IMR-90 (cell line): ENCODE data around the gene IFI44L. TPM values are rescaled to one million over a fixed set of nuclear protein-coding genes. Genes with fewer than 3 reads are reported as not detected.
A peak's percentile ranks its signal among the peaks of the same experiment; 100 is the strongest.

Source experiments
- ATAC-seq: fragments of 200-7000 bp; cut with Tn5 transposase; 2 replicates; pipeline ENCODE4 v1.9.1; 2020; ENCODE audit warnings: low read depth, mild to moderate bottlenecking, moderate library complexity
- BruUV-seq: library from RNA; stranded (reverse); fragments of 400-500 nt; replicated peaks from 2 replicates; lab custom pipeline; 2021; lab: Mats Ljungman, UMichigan
- CTCF ChIA-PET: fragments of 300-600 bp; formaldehyde crosslinking; extraction: SDS; loops from one replicate; lab custom pipeline; 2021; ENCODE audit warnings: antibody characterized with exemption; lab: Yijun Ruan, JAX
- POLR2A ChIA-PET: fragments of 300-600 bp; sonication (Branson Sonifier 250); formaldehyde crosslinking; loops from one replicate; lab custom pipeline; 2022; ENCODE audit warnings: antibody characterized with exemption; ENCODE audit not compliant: unreplicated experiment; lab: Charles Lee
- DNase-seq: peaks from one replicate; pipeline ENCODE4 v3.0.0; 2013
- H2AFZ ChIP-seq: replicated peaks from 2 replicates; pipeline ENCODE3; 2013; ENCODE audit warnings: low read length, mild to moderate bottlenecking; ENCODE audit not compliant: poor library complexity
- H2AK5ac ChIP-seq: 2 replicates; pipeline ENCODE4 v1.6.1; 2013; ENCODE audit warnings: low read depth, low read length, inconsistent platforms
- H2AK9ac ChIP-seq: replicated peaks from 2 replicates; pipeline ENCODE3; 2013; ENCODE audit warnings: mild to moderate bottlenecking, low read depth, low read length, moderate library complexity; ENCODE audit not compliant: poor library complexity
- H2BK120ac ChIP-seq: 2 replicates; pipeline ENCODE4 v1.6.1; 2013; ENCODE audit warnings: low read depth, low read length, inconsistent platforms
- H2BK15ac ChIP-seq: 3 replicates; pipeline ENCODE4 v1.6.1; 2013; ENCODE audit warnings: low read depth, low read length, inconsistent platforms
- H2BK20ac ChIP-seq: 2 replicates; pipeline ENCODE4 v1.6.1; 2013; ENCODE audit warnings: low read depth, mild to moderate bottlenecking, inconsistent platforms, low read length, moderate library complexity
- H2BK5ac ChIP-seq: 2 replicates; pipeline ENCODE4 v1.6.1; 2013; ENCODE audit warnings: mild to moderate bottlenecking, low read depth, low read length, inconsistent platforms; ENCODE audit not compliant: poor library complexity, severe bottlenecking
- H3K14ac ChIP-seq: replicated peaks from 2 replicates; pipeline ENCODE4 v1.6.1; 2013; ENCODE audit warnings: low read depth, low read length, inconsistent platforms
- H3K18ac ChIP-seq: 2 replicates; pipeline ENCODE4 v1.6.1; 2013; ENCODE audit warnings: low read depth, low read length, control low read depth
- H3K23ac ChIP-seq: 2 replicates; pipeline ENCODE4 v1.6.1; 2013; ENCODE audit warnings: low read depth, low read length, inconsistent platforms
- H3K27ac ChIP-seq: 2 replicates; pipeline ENCODE4 v1.5.1; 2013; ENCODE audit warnings: mild to moderate bottlenecking, control low read depth, low read length; ENCODE audit not compliant: insufficient read depth
- H3K27me3 ChIP-seq: 2 replicates; pipeline ENCODE4 v1.6.1; 2013; ENCODE audit warnings: low read length; ENCODE audit not compliant: control insufficient read depth, insufficient read depth
- H3K36me3 ChIP-seq: 2 replicates; pipeline ENCODE4 v1.6.1; 2013; ENCODE audit warnings: low read length, mixed read lengths; ENCODE audit not compliant: control insufficient read depth, insufficient read depth
- H3K4ac ChIP-seq: 2 replicates; pipeline ENCODE4 v1.6.1; 2013; ENCODE audit warnings: low read depth, low read length, inconsistent platforms
- H3K4me1 ChIP-seq: 2 replicates; pipeline ENCODE4 v1.6.1; 2013; ENCODE audit warnings: low read length, mixed read lengths; ENCODE audit not compliant: control insufficient read depth, insufficient read depth
- H3K4me2 ChIP-seq: 2 replicates; pipeline ENCODE4 v1.6.1; 2013; ENCODE audit warnings: low read depth, mild to moderate bottlenecking, control low read depth, low read length, moderate library complexity
- H3K4me3 ChIP-seq: 2 replicates; pipeline ENCODE4 v1.5.1; 2013; ENCODE audit warnings: low read depth, mild to moderate bottlenecking, control low read depth, low read length, moderate library complexity; ENCODE audit not compliant: insufficient read depth
- H3K56ac ChIP-seq: 2 replicates; pipeline ENCODE4 v1.6.1; 2013; ENCODE audit warnings: low read length, inconsistent platforms; ENCODE audit not compliant: insufficient read depth; ENCODE audit errors: extremely low read depth
- H3K79me1 ChIP-seq, 2 experiments: 2 replicates each; pipeline ENCODE4 v1.6.1; 2013; ENCODE audit warnings: low read length in 2 of 2, inconsistent platforms in 1 of 2, low read depth in 1 of 2
- H3K9ac ChIP-seq: 2 replicates; pipeline ENCODE4 v1.6.1; 2013; ENCODE audit warnings: low read depth, low read length, control low read depth
- H3K9me1 ChIP-seq: 2 replicates; pipeline ENCODE4 v1.6.1; 2013; ENCODE audit warnings: low read length, inconsistent platforms; ENCODE audit not compliant: insufficient read depth
- H3K9me3 ChIP-seq: 2 replicates; pipeline ENCODE4 v1.6.1; 2013; ENCODE audit warnings: low read length; ENCODE audit not compliant: control insufficient read depth, insufficient read depth
- H4K20me1 ChIP-seq: 2 replicates; pipeline ENCODE4 v1.6.1; 2013; ENCODE audit warnings: low read length, inconsistent platforms; ENCODE audit not compliant: insufficient read depth
- H4K5ac ChIP-seq: 2 replicates; pipeline ENCODE4 v1.6.1; 2013; ENCODE audit warnings: mild to moderate bottlenecking, low read depth, low read length, control low read depth
- H4K8ac ChIP-seq, 2 experiments: 2 replicates each; pipeline ENCODE4 v1.6.1; 2013; ENCODE audit warnings: low read depth in 2 of 2, low read length in 2 of 2, control low read depth in 1 of 2, inconsistent platforms in 1 of 2
- H4K91ac ChIP-seq: 2 replicates; pipeline ENCODE4 v1.6.1; 2013; ENCODE audit warnings: low read depth, low read length, inconsistent platforms; ENCODE audit not compliant: insufficient read depth
- BHLHE40 ChIP-seq: fragments of 150-350 bp; IDR thresholded peaks from 2 replicates; pipeline ENCODE4 v1.6.1; 2016; ENCODE audit warnings: mild to moderate bottlenecking, low read depth, low read length
- WGBS, 2 experiments: methylation state at CpG; one replicate each; pipeline versions ENCODE4 v1.1.5 to v1.1.7; 2013; ENCODE audit warnings: missing lambda C conversion rate in 2 of 2; ENCODE audit not compliant: insufficient read length in 1 of 2; ENCODE audit errors: extremely low coverage in 2 of 2; 5-methylcytosine and 5-hydroxymethylcytosine counted together
- dilution Hi-C: fragments of 300-500 bp; cut with HindIII; formaldehyde crosslinking; loops from one replicate; pipeline ENCODE4 v1.14.3; 2018; ENCODE audit warnings: low sequenced_read_pairs; ENCODE audit not compliant: unreplicated experiment
- in situ Hi-C: fragments of 300-500 bp; cut with MboI; formaldehyde crosslinking; loops from 3 replicates; pipeline ENCODE4 v1.14.3; 2019; ENCODE audit warnings: low sequenced_read_pairs, inconsistent platforms, mixed read lengths
- intact Hi-C: fragments of 100-400 bp; cut with micrococcal nuclease; formaldehyde crosslinking; loops from 2 replicates; pipeline ENCODE4 v1.10.0; 2022
- polyA plus RNA-seq, 3 experiments: library from polyadenylated mRNA; depleted of rRNA; stranded (reverse); fragments of >200 nt; gene quantifications; 2 replicates each; pipeline ENCODE4 v1.2.3, GENCODE V29; 2012; ENCODE audit warnings: low replicate concordance in 1 of 3
- total RNA-seq: library from RNA; depleted of rRNA; stranded (reverse); fragments of >200 nt; gene quantifications from 2 replicates; pipeline ENCODE4 v1.2.3, GENCODE V29; 2012
- TF ChIP-seq, protein P1 (sequence below): conservative IDR thresholded peaks from 2 replicates; pipeline ENCODE4 v1.5.1; 2012; ENCODE audit warnings: mild to moderate bottlenecking, low read depth, low read length, improper control_type of control experiment

IFI44L gene
- total and polyA plus RNA-seq, 2 of the 4 experiments (the other 2 are of a cell fraction), result 0.18 to 0.19 TPM

DNA sequence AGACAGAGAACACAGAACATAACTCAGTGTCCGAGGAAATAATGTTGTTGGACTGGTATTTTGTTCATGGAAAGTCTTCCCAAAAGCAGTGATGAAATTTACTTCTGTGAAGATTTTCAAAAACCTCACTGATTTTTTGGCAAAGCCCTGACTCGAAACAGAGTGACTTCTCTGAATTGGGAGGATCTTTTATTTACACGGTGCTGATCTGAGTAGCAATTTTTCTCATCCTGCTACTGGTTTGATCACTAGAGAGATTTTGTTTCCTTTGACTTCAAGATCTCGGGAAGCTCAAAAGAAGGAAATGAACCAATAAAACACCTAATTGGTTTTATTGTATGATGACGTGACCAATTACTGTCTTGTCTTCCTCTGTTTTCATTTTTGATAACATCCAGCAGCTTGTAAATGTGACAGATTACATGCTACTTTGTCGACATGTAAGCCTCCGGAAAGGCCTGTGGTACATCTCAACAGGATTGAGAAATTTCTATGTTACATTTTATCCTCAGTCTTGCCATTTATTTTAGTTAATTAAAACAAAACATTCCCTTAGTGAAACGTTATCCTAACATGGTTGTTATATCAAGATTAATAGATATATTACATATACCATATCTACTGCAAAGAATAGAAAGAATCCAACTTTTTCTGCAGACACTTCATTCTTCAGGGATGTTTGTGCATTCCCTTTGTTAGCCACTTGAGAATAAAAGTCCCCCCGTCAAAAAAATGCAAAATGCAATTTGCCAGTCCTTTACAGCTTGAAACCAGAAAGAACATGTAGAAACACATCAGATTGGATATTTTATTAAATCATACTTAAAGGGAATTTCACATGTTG lies 42.8 kb upstream of the IFI44L start:
- H3K23ac ChIP-seq, result no peak overlapping the region; the same call in 1 of the 2 replicates
- no peaks in the 10 kb centered on the region for H3K9me3 ChIP-seq
- no peak overlapping the region for H2AK5ac ChIP-seq
- H3K4ac ChIP-seq, result no peak overlapping the region
- dilution Hi-C loops, result no loop called here
- no peak overlapping the region for H4K91ac ChIP-seq
- no peak overlapping the region for H3K9ac ChIP-seq
- no peaks in the 10 kb centered on the region for H3K79me1 ChIP-seq
- H3K56ac ChIP-seq, result no peak overlapping the region
- peak overlapping the region; percentile 82 for H3K18ac ChIP-seq
- peak overlapping the region; percentile 57; the same call in 1 of the 2 replicates for H2BK120ac ChIP-seq
- H2BK20ac ChIP-seq, result 0 out of 2 replicates have a peak overlapping the region, but pooled peaks have one; percentile 0
- H3K4me2 ChIP-seq, result peak overlapping the region; percentile 97
- no peak overlapping the region for H2AFZ ChIP-seq
- no peak overlapping the region for H2BK15ac ChIP-seq
- H3K36me3 ChIP-seq, result no peaks in the 10 kb centered on the region
- intact Hi-C loops, result no loop called here
- H2BK5ac ChIP-seq, result peak overlapping the region; percentile 31
- in situ Hi-C loops, result no loop called here
- ATAC-seq (0 out of 2 replicates have a peak, but pooled peaks have one; percentile 24), DNase-seq (peak; percentile 25)
- no peaks in the 10 kb centered on the region for H3K9me1 ChIP-seq
- peak overlapping the region; percentile 42; the same call in 1 of the 2 replicates for H4K5ac ChIP-seq
- H3K27ac ChIP-seq, result no peak overlapping the region
- no peaks in the 10 kb centered on the region for H3K27me3 ChIP-seq
- no TSS peak for BruUV-seq
- peak overlapping the region in 1 of 2 experiments; percentile 5; a peak in 1 of 4 replicates for H4K8ac ChIP-seq
- no peak for TF ChIP-seq BHLHE40
- TF ChIP-seq, protein P1, sequence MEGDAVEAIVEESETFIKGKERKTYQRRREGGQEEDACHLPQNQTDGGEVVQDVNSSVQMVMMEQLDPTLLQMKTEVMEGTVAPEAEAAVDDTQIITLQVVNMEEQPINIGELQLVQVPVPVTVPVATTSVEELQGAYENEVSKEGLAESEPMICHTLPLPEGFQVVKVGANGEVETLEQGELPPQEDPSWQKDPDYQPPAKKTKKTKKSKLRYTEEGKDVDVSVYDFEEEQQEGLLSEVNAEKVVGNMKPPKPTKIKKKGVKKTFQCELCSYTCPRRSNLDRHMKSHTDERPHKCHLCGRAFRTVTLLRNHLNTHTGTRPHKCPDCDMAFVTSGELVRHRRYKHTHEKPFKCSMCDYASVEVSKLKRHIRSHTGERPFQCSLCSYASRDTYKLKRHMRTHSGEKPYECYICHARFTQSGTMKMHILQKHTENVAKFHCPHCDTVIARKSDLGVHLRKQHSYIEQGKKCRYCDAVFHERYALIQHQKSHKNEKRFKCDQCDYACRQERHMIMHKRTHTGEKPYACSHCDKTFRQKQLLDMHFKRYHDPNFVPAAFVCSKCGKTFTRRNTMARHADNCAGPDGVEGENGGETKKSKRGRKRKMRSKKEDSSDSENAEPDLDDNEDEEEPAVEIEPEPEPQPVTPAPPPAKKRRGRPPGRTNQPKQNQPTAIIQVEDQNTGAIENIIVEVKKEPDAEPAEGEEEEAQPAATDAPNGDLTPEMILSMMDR, result 0 out of 2 replicates have a peak, but pooled peaks have one; percentile 3
- peaks cover 3% of the 10 kb centered on the region; the same call in 1 of the 2 replicates for H3K4me1 ChIP-seq
- no peaks in the 10 kb centered on the region for H4K20me1 ChIP-seq
- no peak overlapping the region for H3K14ac ChIP-seq
- ChIA-PET POLR2A (no interaction called here), CTCF (interaction anchor here (0.6 to 1.9 kb wide), 4 partner anchors 8 to 617 kb away, joined by 3 to 6 read pairs (median 4); no protein-coding TSS in a partner anchor)
- no CpG with 5 or more reads among the region's 9 CpGs for WGBS, 2 experiments
- H3K4me3 ChIP-seq, result no peak overlapping the region
- no peak overlapping the region for H2AK9ac ChIP-seq
